ENCODE measurements around the gene ME3.

ME3 gene

GRCh38 chr11:86459002-86459385, 213.4 kb downstream of the ME3 start:
- no peaks in the 10 kb centered on the region for H3K36me3 Mint-ChIP-seq (ENCODE audit: low read depth)
- H3K27me3 Mint-ChIP-seq (ENCODE audit: low read depth) = no peaks in the 10 kb centered on the region
- no peak overlapping the region for H3K4me3 Mint-ChIP-seq
- no peak overlapping the region for H3K27ac Mint-ChIP-seq
- peaks cover 15% of the 10 kb centered on the region for H3K4me1 Mint-ChIP-seq (ENCODE audit: low read depth)
- H3K9me3 Mint-ChIP-seq = no peaks in the 10 kb centered on the region

GRCh38 chr11:86458294-86459001, 214.0 kb downstream of the ME3 start:
- H3K27me3 Mint-ChIP-seq (ENCODE audit: low read depth) = no peaks in the 10 kb centered on the region
- H3K4me1 Mint-ChIP-seq (ENCODE audit: low read depth) = peaks cover 17% of the 10 kb centered on the region
- H3K36me3 Mint-ChIP-seq (ENCODE audit: low read depth) = no peaks in the 10 kb centered on the region
- no peak overlapping the region for H3K4me3 Mint-ChIP-seq
- no peaks in the 10 kb centered on the region for H3K9me3 Mint-ChIP-seq
- H3K27ac Mint-ChIP-seq = no peak overlapping the region

- Mint-ChIP-seq H3K4me1 (ENCODE audit: low read depth) (peaks cover 18% of the 10 kb centered on the region), H3K36me3 (ENCODE audit: low read depth) (no peaks in the 10 kb centered on the region), H3K27me3 (ENCODE audit: low read depth) (no peaks in the 10 kb centered on the region), H3K4me3 (no peak overlapping the region), H3K27ac (no peak overlapping the region), H3K9me3 (no peaks in the 10 kb centered on the region)
These were observed 216.1 kb downstream of the ME3 start for GRCh38 chr11:86456075-86456939.

GRCh38 chr11:86453290-86454030, 219.0 kb downstream of the ME3 start:
- peaks cover 1% of the 10 kb centered on the region for H3K36me3 Mint-ChIP-seq (ENCODE audit: low read depth)
- no peaks in the 10 kb centered on the region for H3K9me3 Mint-ChIP-seq
- H3K4me3 Mint-ChIP-seq = no peak overlapping the region
- no peaks in the 10 kb centered on the region for H3K27me3 Mint-ChIP-seq (ENCODE audit: low read depth)
- no peak overlapping the region for H3K27ac Mint-ChIP-seq
- H3K4me1 Mint-ChIP-seq (ENCODE audit: low read depth) = peaks cover 14% of the 10 kb centered on the region

- Mint-ChIP-seq H3K4me1 (ENCODE audit: low read depth) (peaks cover 21% of the 10 kb centered on the region), H3K36me3 (ENCODE audit: low read depth) (peaks cover 7% of the 10 kb centered on the region), H3K9me3 (peaks cover 5% of the 10 kb centered on the region), H3K27ac (no peak overlapping the region), H3K4me3 (no peak overlapping the region), H3K27me3 (ENCODE audit: low read depth) (no peaks in the 10 kb centered on the region)
These were observed 222.3 kb downstream of the ME3 start for GRCh38 chr11:86449993-86450629.

GRCh38 chr11:86447763-86448480, 224.5 kb downstream of the ME3 start:
- peaks cover 5% of the 10 kb centered on the region for H3K9me3 Mint-ChIP-seq
- H3K4me3 Mint-ChIP-seq = no peak overlapping the region
- H3K36me3 Mint-ChIP-seq (ENCODE audit: low read depth) = peaks cover 12% of the 10 kb centered on the region
- peaks cover 29% of the 10 kb centered on the region for H3K4me1 Mint-ChIP-seq (ENCODE audit: low read depth)
- H3K27ac Mint-ChIP-seq = no peak overlapping the region
- no peaks in the 10 kb centered on the region for H3K27me3 Mint-ChIP-seq (ENCODE audit: low read depth)

- Mint-ChIP-seq H3K36me3 (ENCODE audit: low read depth) (peaks cover 12% of the 10 kb centered on the region), H3K9me3 (peaks cover 5% of the 10 kb centered on the region), H3K27me3 (ENCODE audit: low read depth) (no peaks in the 10 kb centered on the region), H3K4me3 (no peak overlapping the region), H3K27ac (peak overlapping the region; percentile 63), H3K4me1 (ENCODE audit: low read depth) (peaks cover 27% of the 10 kb centered on the region)
These were observed 225.5 kb downstream of the ME3 start for GRCh38 chr11:86446924-86447285.

GRCh38 chr11:86446163-86446923, 226.1 kb downstream of the ME3 start:
- H3K4me3 Mint-ChIP-seq = no peak overlapping the region
- H3K27ac Mint-ChIP-seq = peak overlapping the region; percentile 63
- H3K36me3 Mint-ChIP-seq (ENCODE audit: low read depth) = peaks cover 12% of the 10 kb centered on the region
- peaks cover 27% of the 10 kb centered on the region for H3K4me1 Mint-ChIP-seq (ENCODE audit: low read depth)
- H3K27me3 Mint-ChIP-seq (ENCODE audit: low read depth) = no peaks in the 10 kb centered on the region
- peaks cover 5% of the 10 kb centered on the region for H3K9me3 Mint-ChIP-seq

GRCh38 chr11:86444981-86445380, 227.4 kb downstream of the ME3 start:
- H3K27ac Mint-ChIP-seq = no peak overlapping the region
- peaks cover 28% of the 10 kb centered on the region for H3K4me1 Mint-ChIP-seq (ENCODE audit: low read depth)
- H3K9me3 Mint-ChIP-seq = peaks cover 5% of the 10 kb centered on the region
- H3K27me3 Mint-ChIP-seq (ENCODE audit: low read depth) = no peaks in the 10 kb centered on the region
- peaks cover 10% of the 10 kb centered on the region for H3K36me3 Mint-ChIP-seq (ENCODE audit: low read depth)
- no peak overlapping the region for H3K4me3 Mint-ChIP-seq

GRCh38 chr11:86443415-86443814, 229.0 kb downstream of the ME3 start:
- H3K9me3 Mint-ChIP-seq = peaks cover 5% of the 10 kb centered on the region
- H3K4me1 Mint-ChIP-seq (ENCODE audit: low read depth) = peaks cover 28% of the 10 kb centered on the region
- H3K27me3 Mint-ChIP-seq (ENCODE audit: low read depth) = no peaks in the 10 kb centered on the region
- peak overlapping the region; percentile 21 for H3K27ac Mint-ChIP-seq
- peaks cover 10% of the 10 kb centered on the region for H3K36me3 Mint-ChIP-seq (ENCODE audit: low read depth)
- no peak overlapping the region for H3K4me3 Mint-ChIP-seq

GRCh38 chr11:86442827-86443226, 229.6 kb downstream of the ME3 start:
- Mint-ChIP-seq H3K4me1 (ENCODE audit: low read depth) (peaks cover 28% of the 10 kb centered on the region), H3K4me3 (no peak overlapping the region), H3K9me3 (peaks cover under 1% of the 10 kb centered on the region), H3K27ac (no peak overlapping the region), H3K36me3 (ENCODE audit: low read depth) (peaks cover 10% of the 10 kb centered on the region), H3K27me3 (ENCODE audit: low read depth) (no peaks in the 10 kb centered on the region)

- Mint-ChIP-seq H3K36me3 (ENCODE audit: low read depth) (peaks cover 10% of the 10 kb centered on the region), H3K27me3 (ENCODE audit: low read depth) (no peaks in the 10 kb centered on the region), H3K4me1 (ENCODE audit: low read depth) (peaks cover 28% of the 10 kb centered on the region), H3K9me3 (no peaks in the 10 kb centered on the region), H3K27ac (no peak overlapping the region), H3K4me3 (no peak overlapping the region)
These were observed 230.0 kb downstream of the ME3 start for GRCh38 chr11:86442420-86442819.

- no peaks in the 10 kb centered on the region for H3K9me3 Mint-ChIP-seq
- H3K27ac Mint-ChIP-seq = no peak overlapping the region
- H3K36me3 Mint-ChIP-seq (ENCODE audit: low read depth) = peaks cover 7% of the 10 kb centered on the region
- peaks cover 16% of the 10 kb centered on the region for H3K4me1 Mint-ChIP-seq (ENCODE audit: low read depth)
- H3K4me3 Mint-ChIP-seq = no peak overlapping the region
- no peaks in the 10 kb centered on the region for H3K27me3 Mint-ChIP-seq (ENCODE audit: low read depth)
These were observed 231.6 kb downstream of the ME3 start for GRCh38 chr11:86440843-86441242.

All from T-helper 1 cell treated with Interleukin-12 subunit alpha and Interleukin-12 subunit beta and Interleukin-4 antibody, amounts not matched to agents 30 μg/mL and 1 μg/mL, for 36 hours (primary cell).